NOMO-1 treated with DMSO at 0.1 percent for 48 hours (cell line): Measurements from ENCODE around the gene MANBA.
"Not testable (repeated sequence)": the region's sequence is repeated elsewhere in the genome, so short reads cannot be mapped to it uniquely, and the experiment has no call there.

Source experiments
- DNase-seq: peaks from one replicate; lab custom pipeline; 2025; ENCODE audit not compliant: unreplicated experiment; lab: John Stamatoyannopoulos, UW

Gene MANBA

DNA sequence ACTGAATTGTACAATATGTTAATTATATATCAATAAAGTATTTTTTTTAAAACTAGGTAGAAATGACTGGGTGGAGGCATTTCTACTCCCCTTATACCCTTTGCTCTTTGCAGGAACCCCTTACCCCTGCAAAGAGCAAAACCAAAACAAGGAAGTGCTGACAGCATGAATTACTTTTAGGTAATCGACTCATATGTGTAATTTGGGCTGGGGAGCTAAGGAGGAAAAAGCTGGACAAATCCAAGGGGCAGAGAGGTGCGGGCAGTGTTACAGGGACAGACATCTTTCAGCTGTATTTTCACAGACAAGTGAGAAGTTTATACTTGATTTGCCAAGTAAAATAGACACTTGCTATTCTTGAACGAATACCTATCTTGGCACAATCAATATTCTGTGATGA, 35.5 kb downstream of the MANBA start:
- no peak for DNase-seq

DNA sequence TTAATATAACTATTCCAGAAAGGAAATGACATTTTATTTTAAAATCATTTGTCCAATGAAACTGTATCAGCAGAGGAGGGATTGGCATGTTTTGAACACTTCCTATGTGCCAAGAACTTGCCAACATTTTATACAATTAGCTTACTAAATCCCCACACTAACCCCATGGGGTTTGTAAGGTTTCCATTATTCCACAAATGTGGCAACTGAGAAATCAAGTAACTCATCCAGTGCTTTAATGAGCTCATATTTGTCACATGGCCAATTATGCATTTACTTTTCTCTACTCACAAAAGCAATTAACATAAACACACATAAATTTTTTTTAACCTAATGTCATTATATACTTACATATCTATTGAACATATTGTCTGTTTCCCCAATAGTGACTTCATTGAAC, 37.3 kb downstream of the MANBA start:
- no peak for DNase-seq

DNA sequence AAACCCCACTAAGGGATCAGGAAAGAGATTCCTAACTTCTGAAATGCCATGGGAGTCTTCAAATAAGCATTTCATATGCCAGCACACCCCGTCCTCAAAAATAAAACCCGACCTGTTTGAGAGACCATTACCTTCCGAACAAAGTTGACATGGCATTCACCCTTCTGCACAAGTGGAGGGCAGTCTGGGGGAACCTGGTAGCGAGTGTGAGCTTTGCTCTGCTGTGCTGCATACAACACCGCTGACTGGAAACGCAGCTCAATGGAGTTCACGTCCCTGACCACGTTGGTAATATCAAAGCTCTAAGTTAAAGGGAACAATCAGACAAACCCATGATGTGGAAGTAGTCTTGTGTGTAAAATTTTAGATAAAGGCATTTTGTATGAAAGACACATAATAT, 38.0 kb downstream of the MANBA start:
- no peak for DNase-seq

DNA sequence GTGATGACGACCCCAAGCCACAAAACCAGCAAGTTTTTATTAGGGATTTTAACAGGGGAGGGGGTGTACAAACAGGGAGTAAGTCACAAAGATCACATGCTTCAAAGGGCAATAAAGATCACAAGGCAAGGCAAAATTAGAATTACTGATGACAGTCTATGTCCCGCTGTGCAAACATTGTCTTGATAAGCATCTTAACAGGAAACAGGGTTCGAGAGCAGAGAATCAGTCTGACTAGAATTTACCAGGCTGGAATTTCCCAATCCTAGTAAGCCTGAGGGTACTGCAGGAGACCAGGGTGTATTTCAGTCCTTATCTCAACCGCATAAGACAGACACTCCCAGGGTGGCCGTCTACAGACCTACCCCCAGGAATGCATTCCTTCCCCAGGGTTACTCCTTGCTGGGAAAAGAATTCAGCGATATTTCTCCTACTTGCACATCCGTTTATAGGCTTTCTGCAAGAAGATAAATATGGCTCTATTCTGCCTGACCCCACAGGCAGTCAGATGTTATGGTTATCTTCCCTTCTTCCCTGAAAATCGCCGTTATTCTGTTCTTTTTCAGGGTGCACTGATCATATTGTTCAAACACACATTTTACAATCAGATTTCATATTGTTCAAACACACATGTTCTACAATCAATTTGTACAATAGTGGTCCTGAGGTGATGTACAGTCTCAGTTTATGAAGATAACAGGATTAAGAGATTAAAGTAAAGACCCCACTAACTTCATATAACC, 41.8 kb downstream of the MANBA start:
- DNase-seq = not testable (repeated sequence)

DNA sequence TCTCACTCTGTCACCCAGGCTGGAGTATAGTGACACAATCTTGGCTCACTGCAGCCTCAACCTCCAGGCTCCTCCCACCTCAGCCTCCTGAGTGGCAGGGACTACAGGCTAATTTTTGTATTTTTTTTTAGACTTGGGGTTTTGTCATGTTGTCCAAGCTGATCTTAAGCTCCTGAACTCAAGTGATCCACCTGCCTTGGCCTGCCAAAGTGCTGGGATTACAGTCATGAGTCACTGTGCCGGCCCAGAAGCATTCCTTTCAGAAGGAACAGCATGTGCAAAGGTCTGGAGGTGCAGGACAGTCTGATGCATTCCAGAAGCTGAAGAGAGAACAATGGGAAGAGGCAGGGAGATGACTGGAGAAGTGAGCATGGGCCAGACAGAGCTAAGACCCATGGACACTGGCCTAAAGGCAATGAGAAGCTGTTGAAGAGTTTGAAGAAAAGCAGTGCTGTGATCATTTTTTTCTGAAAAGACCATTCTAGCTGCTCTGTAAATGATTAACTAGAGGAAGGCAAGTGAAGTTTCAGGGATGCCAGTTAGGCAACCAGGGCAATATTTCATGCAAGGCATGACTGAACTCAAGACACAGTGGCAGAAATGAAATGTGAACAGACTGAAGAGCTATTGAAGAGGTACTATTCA, 43.2 kb downstream of the MANBA start:
- no peak for DNase-seq

DNA sequence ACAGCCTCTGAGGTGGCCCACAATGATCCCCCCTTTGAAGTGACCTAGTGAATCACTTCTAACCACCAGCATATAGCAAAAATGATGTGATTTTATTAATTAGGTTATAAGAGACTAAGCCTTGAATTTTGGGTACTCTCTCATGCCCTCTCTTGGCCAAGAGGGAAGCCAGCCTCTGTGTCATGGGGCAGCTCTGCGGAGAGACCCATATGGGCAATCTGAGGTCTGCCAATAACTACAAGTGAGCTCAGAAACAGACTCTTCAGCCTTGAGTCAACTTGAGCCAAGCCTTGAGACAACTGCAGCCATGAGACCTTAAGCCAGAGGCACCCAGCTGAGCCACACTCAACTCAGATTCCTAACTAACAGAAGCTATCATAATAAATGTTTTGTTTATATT, 45.7 kb downstream of the MANBA start:
- no peak for DNase-seq

DNA sequence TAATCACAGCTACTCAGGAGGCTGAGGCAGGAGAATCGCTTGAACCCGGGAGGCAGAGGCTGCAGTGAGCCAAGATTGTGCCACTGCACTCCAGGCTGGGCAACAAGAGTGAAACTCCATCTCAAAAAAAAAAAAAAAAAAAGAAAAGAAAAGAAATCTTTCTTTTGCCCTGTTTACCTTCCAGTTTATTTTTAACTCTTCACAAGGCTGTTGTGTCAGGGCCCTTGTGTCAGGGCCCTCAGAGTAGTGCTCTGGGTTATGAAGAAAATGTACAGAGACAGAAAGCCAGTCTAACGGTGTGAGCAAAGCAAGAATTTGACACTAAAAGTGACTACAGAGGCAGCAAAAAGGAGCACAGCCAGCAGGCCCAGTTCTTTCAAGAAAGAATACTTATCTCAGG, 47.0 kb downstream of the MANBA start:
- DNase-seq = not testable (repeated sequence)

DNA sequence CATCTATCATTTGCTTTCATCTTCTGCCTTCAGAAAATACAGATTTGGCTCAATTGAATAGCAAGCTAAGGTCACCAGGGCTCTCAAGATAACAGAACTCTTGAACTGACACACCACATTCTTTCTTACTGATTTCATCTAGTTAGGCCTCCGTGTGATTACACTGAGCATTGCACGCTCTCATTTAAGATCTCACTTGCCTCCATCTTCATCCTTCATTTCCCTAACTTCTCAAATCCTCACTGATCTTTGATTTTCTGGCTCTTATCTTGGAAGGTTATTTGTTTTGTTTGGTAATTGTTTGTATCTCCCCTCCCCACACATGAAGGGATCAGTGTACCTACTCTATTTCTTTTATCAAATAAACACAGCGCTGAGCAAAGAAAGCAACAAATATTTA, 47.7 kb downstream of the MANBA start:
- DNase-seq = no peak

DNA sequence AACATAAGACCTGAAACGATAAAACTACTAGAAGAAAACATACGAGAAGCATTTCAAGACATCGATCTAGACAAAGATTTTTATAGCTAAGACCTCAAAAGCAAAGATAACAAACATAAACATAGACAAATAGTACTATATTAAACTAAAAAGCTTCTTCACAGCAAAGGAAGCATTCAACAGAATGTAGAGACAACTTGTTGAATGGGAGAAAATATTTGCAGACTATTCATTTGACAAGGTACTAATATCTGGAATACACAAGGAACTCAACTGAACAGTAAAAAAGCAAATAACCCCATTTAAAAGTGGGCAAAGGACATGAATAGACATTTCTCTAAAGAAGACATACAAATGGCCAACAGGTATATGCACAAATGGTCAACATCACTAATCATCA, 49.8 kb downstream of the MANBA start:
- no peak for DNase-seq

DNA sequence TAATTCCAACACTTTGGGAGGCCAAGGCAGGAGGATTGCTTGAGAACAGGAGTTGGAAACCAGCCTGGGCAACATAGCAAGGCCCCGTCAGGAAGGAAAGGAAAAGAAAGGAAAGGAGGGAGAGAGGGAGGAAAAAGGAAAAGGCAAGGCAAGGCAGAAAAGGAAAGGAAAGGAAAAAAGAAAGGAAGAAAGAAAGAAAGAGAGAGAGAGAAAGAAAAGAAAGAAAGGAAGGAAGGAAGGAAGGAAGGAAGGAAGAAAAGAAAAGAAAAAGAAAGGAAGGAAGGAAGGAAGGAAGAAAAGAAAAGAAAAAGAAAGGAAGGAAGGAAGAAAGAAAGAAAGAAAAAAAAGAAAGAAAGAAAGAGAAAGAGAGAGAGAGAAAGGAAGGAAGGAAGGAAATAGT, 51.7 kb downstream of the MANBA start:
- not testable (repeated sequence) for DNase-seq

DNA sequence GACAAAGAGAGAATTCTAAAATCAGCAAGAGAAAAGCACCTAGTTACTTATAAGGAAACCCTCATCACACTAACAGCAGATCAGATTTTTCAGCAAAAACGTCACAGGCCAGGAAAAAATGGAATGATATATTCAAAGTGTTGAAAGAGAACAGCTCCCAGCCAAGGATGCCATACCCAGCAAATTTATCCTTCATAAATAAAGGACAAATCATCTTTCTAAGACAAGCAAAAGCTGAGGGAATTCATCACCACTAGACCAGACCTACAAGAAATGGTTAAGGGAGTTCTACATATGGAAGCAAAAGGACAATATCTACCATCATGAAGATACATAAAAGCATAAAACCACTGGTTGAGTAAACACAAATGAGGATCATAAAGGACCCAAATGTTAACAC, 53.6 kb downstream of the MANBA start:
- no peak for DNase-seq

DNA sequence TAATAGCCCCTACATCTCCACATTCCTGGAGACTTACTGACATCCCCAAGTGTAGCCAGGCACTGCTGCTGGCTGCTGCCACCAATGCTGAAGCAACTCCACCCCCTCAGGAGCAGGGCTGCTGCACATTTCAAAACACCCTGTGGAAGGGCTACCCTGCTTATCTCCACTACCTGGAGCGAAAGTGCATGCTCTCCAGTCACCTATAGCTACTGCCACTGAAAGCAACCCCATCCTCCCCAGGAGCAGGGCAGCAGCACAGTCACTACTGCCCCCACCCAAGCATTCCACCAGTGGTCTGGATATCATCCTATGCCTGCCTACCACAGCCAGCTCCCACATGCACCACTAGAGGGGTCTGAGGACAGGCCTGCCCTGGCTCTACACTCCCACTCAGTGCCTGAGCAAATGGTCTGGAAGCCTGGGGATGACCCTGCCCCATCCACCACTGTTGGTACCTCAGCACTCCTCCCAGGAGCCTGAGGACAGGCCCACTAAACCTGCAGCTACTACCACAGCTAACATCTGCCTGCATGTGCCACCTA, 55.3 kb downstream of the MANBA start:
- DNase-seq = no peak

DNA sequence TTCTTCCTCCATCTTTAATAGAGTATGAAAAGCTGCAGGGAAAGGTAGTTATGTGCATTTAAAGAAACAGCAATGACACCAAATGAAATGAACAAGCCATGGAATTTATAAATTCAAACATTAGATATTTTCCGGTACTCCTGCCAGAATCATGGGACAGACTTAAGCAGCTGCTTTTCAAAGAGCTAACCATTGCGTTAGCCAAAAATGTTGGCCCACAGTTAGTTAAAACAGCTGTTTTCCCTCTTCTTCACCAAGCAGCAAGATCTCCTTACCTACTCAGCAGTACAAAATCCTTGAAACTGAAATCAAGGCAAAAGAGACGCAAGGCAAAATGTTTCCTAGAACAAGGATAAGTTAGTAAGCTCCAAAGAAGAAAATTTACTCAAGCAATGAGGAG, 64.0 kb downstream of the MANBA start:
- no peak for DNase-seq

DNA sequence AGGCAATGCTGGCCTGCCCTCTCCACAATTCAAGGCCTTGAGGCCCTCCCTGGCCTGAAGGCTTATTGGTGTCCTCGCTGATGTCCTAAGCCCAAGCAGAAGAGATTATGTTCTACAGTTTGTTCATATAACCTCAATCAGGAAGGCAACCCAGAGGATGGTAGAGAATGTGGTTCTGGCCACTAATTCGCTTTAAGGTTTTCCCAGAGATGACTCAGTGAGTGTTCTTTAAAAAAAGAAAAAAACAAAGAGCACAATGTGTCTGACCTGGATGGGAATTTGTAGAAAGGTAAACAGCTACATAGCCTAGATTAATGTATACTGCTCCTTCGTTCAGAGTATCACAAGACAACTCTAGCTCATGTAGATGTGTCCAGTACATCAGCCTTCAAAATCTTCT, 66.0 kb downstream of the MANBA start:
- DNase-seq = no peak

DNA sequence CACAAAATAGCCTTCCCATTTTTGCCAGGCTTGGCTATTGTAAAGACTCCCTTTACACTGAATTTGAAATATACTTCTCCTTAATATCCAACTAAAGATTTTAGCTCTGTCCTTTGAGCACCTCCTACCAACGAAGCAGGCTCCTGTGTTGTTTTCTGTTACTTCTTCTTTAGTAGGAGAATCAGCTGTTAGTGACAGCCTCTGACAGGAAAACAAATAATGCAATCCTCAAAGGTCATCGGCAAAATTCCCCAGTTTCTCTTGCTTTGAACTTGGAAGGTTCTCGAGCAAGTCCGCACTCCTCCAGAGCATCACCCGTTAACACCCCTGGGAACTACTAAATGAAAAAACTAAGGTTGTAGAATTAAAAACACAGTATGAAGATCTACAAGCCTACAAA, 66.9 kb downstream of the MANBA start:
- no peak for DNase-seq

DNA sequence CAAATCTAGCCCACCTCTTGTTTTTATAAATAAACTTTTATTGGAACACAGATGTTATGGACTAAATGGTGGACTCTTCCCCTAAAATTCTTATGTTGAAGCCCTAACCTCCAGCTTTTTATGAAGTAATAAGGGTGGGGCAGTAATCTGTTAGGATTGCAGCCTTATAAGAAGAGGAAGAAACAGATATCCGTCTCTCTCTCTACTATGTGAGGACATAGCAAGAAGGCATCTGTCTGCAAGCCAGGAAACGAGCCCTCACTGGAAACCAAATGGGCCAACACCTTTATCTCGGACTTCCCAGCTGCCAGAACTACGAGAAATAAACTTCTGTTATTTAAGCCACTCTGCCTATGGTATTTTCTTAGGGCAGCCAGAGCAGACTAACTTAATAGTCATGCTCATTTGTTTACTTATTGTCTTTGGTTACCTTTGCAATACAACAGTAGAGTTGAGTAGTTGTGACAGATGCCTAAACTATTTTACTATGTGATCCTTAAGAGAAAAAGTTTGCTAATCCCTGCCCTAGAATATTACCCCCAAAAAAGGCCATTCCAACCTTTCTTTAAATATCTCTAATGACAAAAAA, 67.4 kb downstream of the MANBA start:
- no peak for DNase-seq

DNA sequence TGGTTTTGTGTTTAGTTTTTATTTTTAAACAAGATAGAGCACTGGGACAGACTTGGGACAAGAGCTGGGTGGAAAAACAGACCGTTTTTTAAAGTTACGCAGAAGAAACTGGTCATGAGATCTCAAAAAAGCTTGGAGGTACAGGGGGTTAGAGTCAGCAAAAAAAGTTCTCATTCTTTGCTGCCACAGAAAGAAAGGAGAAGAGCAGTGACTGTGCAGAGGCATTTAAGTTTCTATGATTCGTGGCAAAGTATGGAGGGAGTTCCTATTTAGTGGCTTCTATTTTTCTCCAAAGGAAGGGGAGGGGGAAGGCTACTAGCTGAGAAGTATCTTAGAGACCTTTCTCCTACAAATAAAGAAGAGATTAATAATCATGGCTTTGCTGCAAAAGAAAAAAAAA, 68.3 kb downstream of the MANBA start:
- DNase-seq = no peak

DNA sequence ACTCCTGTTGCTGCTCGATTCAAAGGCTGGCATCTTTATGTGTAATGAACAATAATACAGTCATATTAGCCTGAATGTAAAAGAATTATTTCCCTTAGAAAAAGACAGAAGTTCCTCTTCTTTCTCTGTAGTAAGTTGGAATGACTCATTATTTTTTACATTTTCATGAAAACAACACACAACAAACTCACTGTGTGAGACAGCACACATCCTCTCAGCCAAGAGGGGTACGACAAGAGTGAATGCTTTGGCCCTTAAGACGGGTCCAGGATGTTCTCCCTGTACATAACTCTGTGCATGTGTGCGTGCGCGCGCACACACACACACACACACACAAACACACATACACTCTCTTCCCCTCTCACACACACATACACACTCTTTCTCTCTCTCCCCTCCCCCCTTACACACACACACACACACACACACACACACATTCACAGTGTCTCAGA, 72.8 kb downstream of the MANBA start:
- peak; percentile 16 for DNase-seq

DNA sequence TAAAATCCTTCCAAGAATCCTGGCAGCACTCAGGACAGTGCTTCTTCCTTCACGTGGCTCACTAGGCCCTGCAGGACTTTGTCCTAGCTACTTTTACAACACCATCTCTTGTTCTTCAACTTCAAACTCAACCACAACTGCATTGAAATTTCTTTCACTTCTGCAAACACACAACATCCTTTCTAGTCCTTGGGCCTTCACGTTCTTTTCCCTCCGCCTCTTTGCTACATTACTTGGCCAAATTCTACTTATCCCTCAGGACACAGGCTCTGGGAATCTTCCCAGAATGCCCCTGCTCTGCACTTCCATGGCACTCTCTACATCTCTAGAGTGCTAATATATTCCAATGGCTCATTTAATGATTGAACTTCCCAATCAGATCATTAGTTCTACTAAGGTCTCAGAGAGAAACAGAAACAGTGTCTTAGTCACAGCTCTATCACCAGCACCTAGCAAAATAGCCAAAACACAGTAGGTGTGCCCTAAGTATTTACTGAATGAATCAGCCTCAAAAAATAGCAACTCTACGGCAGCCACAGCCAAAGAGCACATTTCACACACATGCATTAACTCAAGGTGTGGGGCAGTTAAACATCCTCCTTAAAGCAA, 73.3 kb downstream of the MANBA start:
- peak; percentile 86 for DNase-seq

DNA sequence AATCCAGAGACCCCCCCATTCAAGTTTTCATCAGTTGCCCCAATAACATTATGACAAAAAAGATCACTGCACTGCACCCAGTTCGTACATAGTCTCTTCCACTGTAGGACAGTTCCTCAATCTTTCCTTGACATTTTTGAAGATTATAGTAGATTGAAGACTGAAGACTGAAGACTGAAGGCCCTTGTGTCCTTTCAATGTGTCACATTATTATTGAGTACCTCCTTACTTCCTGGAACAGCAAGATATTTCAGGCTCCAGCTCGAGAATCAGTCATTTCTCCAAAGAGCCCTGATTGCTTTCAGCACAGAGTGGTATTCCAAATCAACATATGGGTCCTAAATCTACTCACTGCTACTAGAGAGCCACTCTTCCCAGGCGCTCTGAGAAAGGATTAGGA, 75.0 kb downstream of the MANBA start:
- DNase-seq = no peak

DNA sequence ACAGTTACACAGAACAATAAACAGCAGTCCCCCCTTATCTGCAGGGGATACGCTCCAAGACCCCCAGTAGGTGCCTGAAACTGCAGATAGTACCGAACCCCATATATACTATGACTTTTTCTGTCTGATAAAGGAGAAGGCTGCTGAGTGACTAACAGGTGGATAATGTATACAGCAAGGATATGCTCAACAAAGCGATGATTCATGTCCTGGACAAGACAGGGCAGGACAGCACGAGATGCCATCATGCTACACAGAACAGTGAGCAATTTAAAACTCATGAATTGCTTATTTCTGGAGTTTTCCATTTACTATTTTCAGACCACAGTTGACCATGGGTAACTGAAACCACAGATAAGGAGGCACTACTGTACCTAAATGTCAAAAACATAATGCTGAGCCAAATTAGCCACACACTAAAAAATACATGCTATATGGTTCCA, 76.1 kb downstream of the MANBA start:
- DNase-seq = no peak
